Lung microvascular endothelial cell (primary cell): Measurements from ENCODE around the gene CDCA3. TPM values are rescaled to one million over a fixed set of nuclear protein-coding genes. Genes with fewer than 3 reads are reported as not detected.
A peak's percentile ranks its signal among the peaks of the same experiment; 100 is the strongest.

Experiments
- DNase-seq, 2 donors: peaks; one replicate each; pipeline versions ENCODE4 v3.0.0 to v3.0.0-alpha.2; 2010; ENCODE audit warnings: low read depth in 2 of 2
- total RNA-seq: library from RNA; depleted of rRNA; stranded (reverse); fragments of >200 nt; gene quantifications from 2 replicates; pipeline ENCODE4 v1.2.1, GENCODE V29; 2014

CDCA3 gene
- total RNA-seq, 1 donor from 2014 or later = 3.4 TPM

- no peak for DNase-seq
Observed at GRCh38 chr12:6820166-6820565, 30.9 kb downstream of the CDCA3 start.

- peak in 1 of 2 donors; percentile 40 for DNase-seq
Observed at GRCh38 chr12:6819106-6820030, 31.7 kb downstream of the CDCA3 start.

- no peak for DNase-seq
Observed at GRCh38 chr12:6818645-6819044, 32.4 kb downstream of the CDCA3 start.

- DNase-seq = no peak
Observed at GRCh38 chr12:6818222-6818621, 32.9 kb downstream of the CDCA3 start.

GRCh38 chr12:6817662-6818157 is 33.4 kb downstream of the CDCA3 start:
- no peak for DNase-seq

GRCh38 chr12:6817098-6817497 is 34.0 kb downstream of the CDCA3 start:
- no peak for DNase-seq

GRCh38 chr12:6816598-6816997 is 34.5 kb downstream of the CDCA3 start:
- no peak for DNase-seq

GRCh38 chr12:6813363-6813762 is 37.7 kb downstream of the CDCA3 start:
- no peak for DNase-seq

- no peak for DNase-seq
Observed at GRCh38 chr12:6810758-6811157, 40.3 kb downstream of the CDCA3 start.

- DNase-seq = no peak
Observed at GRCh38 chr12:6809056-6809455, 42.0 kb downstream of the CDCA3 start.

GRCh38 chr12:6807170-6807569 is 43.9 kb downstream of the CDCA3 start:
- no peak for DNase-seq

- no peak for DNase-seq
Observed at GRCh38 chr12:6799147-6799546, 51.9 kb downstream of the CDCA3 start.

Other genes with a start within 250 kb of the CDCA3 start
- gene CHD4, start 243.9 kb downstream of the CDCA3 start, total RNA-seq = 155 and 187 TPM in 2 replicates
- gene LPAR5, start 215.3 kb downstream of the CDCA3 start, total RNA-seq = not detected in 2 replicates
- 0.20 and 0.22 TPM in 2 replicates for gene ACRBP, start 203.9 kb downstream of the CDCA3 start, total RNA-seq
- gene ING4, start 188.2 kb downstream of the CDCA3 start, total RNA-seq = 34.4 and 44.0 TPM in 2 replicates
- 6.3 and 8.5 TPM in 2 replicates for gene ZNF384, start 161.9 kb downstream of the CDCA3 start, total RNA-seq
- gene PIANP, start 150.5 kb downstream of the CDCA3 start, total RNA-seq = not detected in 2 replicates
- 28.3 and 43.5 TPM in 2 replicates for gene COPS7A, start 127.2 kb downstream of the CDCA3 start, total RNA-seq
- 69.8 and 70.2 TPM in 2 replicates for gene MLF2, start 98.1 kb downstream of the CDCA3 start, total RNA-seq
- gene PTMS, start 84.9 kb downstream of the CDCA3 start, total RNA-seq = 45.1 and 56.0 TPM in 2 replicates
- gene LAG3, start 78.8 kb downstream of the CDCA3 start, total RNA-seq = 0.20 and 0.22 TPM in 2 replicates
- gene CD4, start 61.8 kb downstream of the CDCA3 start, total RNA-seq = not detected in 2 replicates
- gene GPR162, start 29.5 kb downstream of the CDCA3 start, total RNA-seq = 0.20 and 0.87 TPM in 2 replicates
- 12.9 and 25.7 TPM in 2 replicates for gene P3H3, start 22.9 kb downstream of the CDCA3 start, total RNA-seq
- gene GNB3, start 10.4 kb downstream of the CDCA3 start, total RNA-seq = 0.22 and 0.40 TPM in 2 replicates
- 57.9 and 59.9 TPM in 2 replicates for gene USP5, start 864 bp upstream of the CDCA3 start, total RNA-seq
- 958 and 967 TPM in 2 replicates for gene TPI1, start 16.2 kb upstream of the CDCA3 start, total RNA-seq
- 2.2 and 4.2 TPM in 2 replicates for gene SPSB2, start 22.0 kb upstream of the CDCA3 start, total RNA-seq
- 1.5 and 3.4 TPM in 2 replicates for gene LRRC23, start 53.5 kb upstream of the CDCA3 start, total RNA-seq
- gene ENO2, start 63.3 kb upstream of the CDCA3 start, total RNA-seq = 0.99 and 1.7 TPM in 2 replicates
- gene ATN1, start 76.7 kb upstream of the CDCA3 start, total RNA-seq = 3.9 and 7.7 TPM in 2 replicates
- not detected in 2 replicates for gene RNU7-1, start 92.5 kb upstream of the CDCA3 start, total RNA-seq
- 130 and 240 TPM in 2 replicates for gene C12orf57, start 92.7 kb upstream of the CDCA3 start, total RNA-seq
- gene PTPN6, start 100.1 kb upstream of the CDCA3 start, total RNA-seq = 2.2 and 3.2 TPM in 2 replicates
- gene PHB2, start 119.4 kb upstream of the CDCA3 start, total RNA-seq = 124 and 150 TPM in 2 replicates
- gene EMG1, start 119.6 kb upstream of the CDCA3 start, total RNA-seq = 20.3 and 22.8 TPM in 2 replicates
- gene LPCAT3, start 167.2 kb upstream of the CDCA3 start, total RNA-seq = 8.5 and 9.9 TPM in 2 replicates
- under 0.01 and 0.20 TPM in 2 replicates for gene C1S, start 209.4 kb upstream of the CDCA3 start, total RNA-seq
- gene C1R, start 241.2 kb upstream of the CDCA3 start, total RNA-seq = 0.40 and 0.87 TPM in 2 replicates